Natural killer cell (primary cell): Measurements from ENCODE around the gene TCHHL1. TPM values are rescaled to one million over a fixed set of nuclear protein-coding genes. Genes with fewer than 3 reads are reported as not detected.

ENCODE experiments used
- ATAC-seq, 3 donors: fragments of 150-1000 bp in 2 of 3; fragments of 200-7000 bp in 1 of 3; cut with Tn5 transposase; 1 replicate in 1 of 3; 2 replicates in 2 of 3; pipeline ENCODE4 v1.10.0; 2021; ENCODE audit warnings: mild to moderate bottlenecking in 2 of 3, moderate library complexity in 2 of 3
- DNase-seq, 2 donors: peaks; one replicate each; pipeline versions ENCODE4 v3.0.0 to v3.0.0-alpha.2; 2013 to 2021; ENCODE audit warnings: mixed read lengths in 1 of 2
- H3K27ac ChIP-seq: one replicate; pipeline ENCODE4 v1.5.1; 2013; ENCODE audit warnings: mild to moderate bottlenecking, low read length
- H3K27me3 ChIP-seq: one replicate; pipeline ENCODE4 v1.6.1; 2013; ENCODE audit warnings: low read length; ENCODE audit not compliant: control insufficient read depth, insufficient read depth
- H3K36me3 ChIP-seq: one replicate; pipeline ENCODE4 v1.6.1; 2013; ENCODE audit warnings: low read length; ENCODE audit not compliant: control insufficient read depth, insufficient read depth
- H3K4me1 ChIP-seq: one replicate; pipeline ENCODE4 v1.6.1; 2013; ENCODE audit warnings: low read length; ENCODE audit not compliant: control insufficient read depth, insufficient read depth
- H3K4me3 ChIP-seq: one replicate; pipeline ENCODE4 v1.5.1; 2013; ENCODE audit warnings: low read length
- H3K9me3 ChIP-seq: one replicate; pipeline ENCODE4 v1.6.1; 2013; ENCODE audit warnings: low read length; ENCODE audit not compliant: control insufficient read depth, insufficient read depth
- H3K27ac Mint-ChIP-seq, 2 donors: one replicate each; pipeline ENCODE4 v1.8.0; 2022; ENCODE audit warnings: mild to moderate bottlenecking in 2 of 2, mixed read lengths in 2 of 2, moderate library complexity in 1 of 2
- H3K27me3 Mint-ChIP-seq, 2 donors: one replicate each; pipeline ENCODE4 v1.8.0; 2022; ENCODE audit warnings: low read depth in 2 of 2, mixed read lengths in 2 of 2
- H3K36me3 Mint-ChIP-seq: one replicate; pipeline ENCODE4 v1.8.0; 2022; ENCODE audit warnings: mixed read lengths
- H3K4me1 Mint-ChIP-seq, 2 donors: one replicate each; pipeline ENCODE4 v1.8.0; 2022; ENCODE audit warnings: mixed read lengths in 2 of 2
- H3K4me3 Mint-ChIP-seq: one replicate; pipeline ENCODE4 v1.8.0; 2022; ENCODE audit warnings: mild to moderate bottlenecking, moderate library complexity, mixed read lengths
- H3K9me3 Mint-ChIP-seq, 2 donors: one replicate each; pipeline ENCODE4 v1.8.0; 2022; ENCODE audit warnings: mixed read lengths in 2 of 2
- CTCF ChIP-seq: fragments of 200-600 bp; IDR thresholded peaks from one replicate; pipeline ENCODE4 v1.8.0; 2022; ENCODE audit warnings: antibody characterized with exemption
- WGBS: methylation state at CpG from one replicate; pipeline ENCODE4 v1.1.7; 2013; ENCODE audit warnings: missing lambda C conversion rate; ENCODE audit not compliant: insufficient coverage; 5-methylcytosine and 5-hydroxymethylcytosine counted together
- intact Hi-C: fragments of 100-400 bp; cut with micrococcal nuclease; formaldehyde crosslinking; loops from one replicate; pipeline ENCODE4 v1.14.2; 2022
- total RNA-seq, 4 donors: library from RNA; stranded (reverse); fragments of 120-200 nt in 1 of 4; gene quantifications; one replicate each; pipeline versions ENCODE4 v1.2.3 to v1.2.4, GENCODE V29; 2013 to 2022

Gene TCHHL1
- total RNA-seq, 3 donors from 2014 or later (not counting 1 experiment from before 2014, with no cell fraction given) = not detected

GRCh38 chr1:152112885-152113432 is 24.1 kb upstream of the TCHHL1 start:
- intact Hi-C loops = no loop called here
- no peak overlapping the region for H3K27ac Mint-ChIP-seq
- 23% methylated on average over 12 of the region's 13 CpGs for WGBS

GRCh38 chr1:152112101-152112884 is 23.4 kb upstream of the TCHHL1 start:
- Histone ChIP-seq H3K27me3 (peaks cover 55% of the 10 kb centered on the region), H3K4me3 (no peak overlapping the region), H3K4me1 (peaks cover 39% of the 10 kb centered on the region), H3K36me3 (no peaks in the 10 kb centered on the region), H3K27ac (no peak overlapping the region), H3K9me3 (no peaks in the 10 kb centered on the region)
- no peak for TF ChIP-seq CTCF
- Mint-ChIP-seq H3K9me3 (no peaks in the 10 kb centered on the region), H3K4me3 (no peak overlapping the region), H3K27me3 (peaks cover 14 to 24% of the 10 kb centered on the region in 2 donors), H3K4me1 (no peaks in the 10 kb centered on the region), H3K27ac (no peak overlapping the region), H3K36me3 (no peaks in the 10 kb centered on the region)
- DNase-seq (peak in 1 of 2 donors; percentile 29), ATAC-seq (no peak)
- intact Hi-C loops = no loop called here
- 2% methylated on average over 53 of the region's 53 CpGs for WGBS

More at GRCh38 chr1:152112885-152113432, 24.1 kb upstream of the TCHHL1 start:
- peaks cover 17 to 26% of the 10 kb centered on the region in 2 donors for H3K27me3 Mint-ChIP-seq
- Histone ChIP-seq H3K36me3 (no peaks in the 10 kb centered on the region), H3K9me3 (no peaks in the 10 kb centered on the region), H3K27ac (no peak overlapping the region), H3K27me3 (peaks cover 53% of the 10 kb centered on the region), H3K4me3 (no peak overlapping the region), H3K4me1 (peaks cover 39% of the 10 kb centered on the region)
- DNase-seq (no peak), ATAC-seq (no peak)
- no peak overlapping the region for H3K4me3 Mint-ChIP-seq
- no peaks in the 10 kb centered on the region for H3K4me1 Mint-ChIP-seq
- H3K36me3 Mint-ChIP-seq = no peaks in the 10 kb centered on the region
- no peak for TF ChIP-seq CTCF
- H3K9me3 Mint-ChIP-seq = no peaks in the 10 kb centered on the region

- Mint-ChIP-seq H3K27ac (no peak overlapping the region), H3K4me1 (no peaks in the 10 kb centered on the region)
- intact Hi-C loops = no loop called here
Observed at GRCh38 chr1:152111515-152111968, 22.7 kb upstream of the TCHHL1 start.

More at GRCh38 chr1:152111515-152111968, 22.7 kb upstream of the TCHHL1 start:
- Histone ChIP-seq H3K9me3 (no peaks in the 10 kb centered on the region), H3K36me3 (no peaks in the 10 kb centered on the region), H3K4me3 (peak overlapping the region; percentile 28), H3K27me3 (peaks cover 56% of the 10 kb centered on the region), H3K27ac (no peak overlapping the region), H3K4me1 (peaks cover 39% of the 10 kb centered on the region)
- Mint-ChIP-seq H3K4me3 (no peak overlapping the region), H3K27me3 (peaks cover 7 to 19% of the 10 kb centered on the region in 2 donors), H3K9me3 (no peaks in the 10 kb centered on the region), H3K36me3 (no peaks in the 10 kb centered on the region)
- no peak for ATAC-seq
- TF ChIP-seq CTCF = no peak
- under 1% methylated on average over 44 of the region's 44 CpGs for WGBS
- peak in 1 of 2 donors; percentile 30 for DNase-seq
